Pons (tissue), 1 donor: Measurements from ENCODE around the gene PLAC8.
"Not testable (repeated sequence)": the region's sequence is repeated elsewhere in the genome, so short reads cannot be mapped to it uniquely, and the experiment has no call there.

Experiments
- DNase-seq: peaks from one replicate; pipeline ENCODE4 v3.0.0-alpha.2; 2016; ENCODE audit warnings: low spot score

PLAC8 gene

DNA sequence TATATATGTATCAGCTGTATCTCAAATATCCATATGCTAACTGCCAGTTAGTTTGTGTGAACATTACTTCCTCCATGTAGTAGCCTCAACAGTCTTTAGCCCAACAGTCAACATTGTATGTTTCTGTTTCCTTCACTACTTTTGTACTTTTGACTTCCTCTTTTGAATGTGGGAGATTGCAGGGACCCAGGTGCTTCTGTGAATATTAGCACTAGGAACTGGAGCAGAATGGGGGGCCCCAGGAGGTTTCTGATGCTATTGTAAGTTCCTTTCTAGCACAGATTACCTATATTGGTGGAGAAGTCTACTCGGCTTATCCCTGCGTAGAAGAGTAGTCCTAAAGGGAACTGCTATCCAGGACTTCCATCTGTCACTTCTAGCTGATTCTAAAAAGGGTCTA is 2.3 kb downstream of the PLAC8 start:
- peak; percentile 53 for DNase-seq

DNA sequence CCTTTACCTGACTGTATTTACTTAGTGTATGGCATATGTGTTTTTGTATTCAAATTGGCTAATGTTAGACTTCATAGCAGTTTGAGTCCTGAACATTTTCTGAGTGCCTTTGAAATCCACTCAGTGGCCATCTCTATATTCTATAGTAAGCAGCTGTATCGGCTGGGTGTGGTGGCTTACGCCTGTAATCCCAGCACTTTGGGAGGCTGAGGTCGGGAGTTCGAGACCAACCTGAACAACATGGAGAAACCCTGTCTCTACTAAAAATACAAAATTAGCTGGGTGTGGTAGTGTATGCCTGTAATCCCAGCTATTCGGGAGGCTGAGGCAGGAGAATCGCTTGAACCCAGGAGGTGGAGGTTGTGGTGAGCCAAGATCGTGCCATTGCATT is 2.8 kb downstream of the PLAC8 start:
- DNase-seq = not testable (repeated sequence)

DNA sequence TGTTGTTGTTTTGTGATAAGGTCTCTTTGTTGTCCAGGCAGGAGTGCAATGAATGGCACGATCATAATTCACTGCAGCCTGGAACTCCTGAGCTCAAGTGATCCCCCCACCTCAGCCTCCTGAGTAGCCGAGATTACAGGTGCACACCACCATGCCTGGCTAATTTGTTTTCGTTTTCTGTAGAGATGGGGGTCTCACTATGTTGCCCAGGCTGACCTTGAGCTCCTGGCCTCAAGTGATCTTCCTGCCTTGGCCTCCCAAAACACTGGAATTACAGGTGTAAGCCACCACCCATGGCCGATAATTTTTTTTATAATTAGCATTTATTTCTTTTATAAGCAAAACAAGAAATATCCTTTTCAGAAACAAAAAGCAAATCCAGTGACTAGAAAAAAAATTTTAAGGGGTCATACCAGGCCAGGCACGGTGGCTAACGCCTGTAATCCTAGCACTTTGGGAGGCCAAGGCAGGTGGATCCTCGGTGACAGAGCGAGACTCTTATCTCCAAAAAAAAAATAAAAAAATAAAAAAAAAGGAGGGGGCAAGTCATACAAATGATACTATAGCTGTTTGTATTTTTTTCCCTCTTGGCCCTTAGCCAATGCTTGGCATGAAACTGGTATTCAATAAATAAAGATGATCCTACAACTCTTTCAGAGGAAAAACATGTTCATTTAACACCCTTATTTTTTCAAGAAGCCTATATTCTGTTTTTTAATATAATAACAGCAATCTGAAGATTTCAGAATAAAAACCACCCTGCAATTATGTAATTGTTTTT is 3.4 kb downstream of the PLAC8 start:
- no peak for DNase-seq

DNA sequence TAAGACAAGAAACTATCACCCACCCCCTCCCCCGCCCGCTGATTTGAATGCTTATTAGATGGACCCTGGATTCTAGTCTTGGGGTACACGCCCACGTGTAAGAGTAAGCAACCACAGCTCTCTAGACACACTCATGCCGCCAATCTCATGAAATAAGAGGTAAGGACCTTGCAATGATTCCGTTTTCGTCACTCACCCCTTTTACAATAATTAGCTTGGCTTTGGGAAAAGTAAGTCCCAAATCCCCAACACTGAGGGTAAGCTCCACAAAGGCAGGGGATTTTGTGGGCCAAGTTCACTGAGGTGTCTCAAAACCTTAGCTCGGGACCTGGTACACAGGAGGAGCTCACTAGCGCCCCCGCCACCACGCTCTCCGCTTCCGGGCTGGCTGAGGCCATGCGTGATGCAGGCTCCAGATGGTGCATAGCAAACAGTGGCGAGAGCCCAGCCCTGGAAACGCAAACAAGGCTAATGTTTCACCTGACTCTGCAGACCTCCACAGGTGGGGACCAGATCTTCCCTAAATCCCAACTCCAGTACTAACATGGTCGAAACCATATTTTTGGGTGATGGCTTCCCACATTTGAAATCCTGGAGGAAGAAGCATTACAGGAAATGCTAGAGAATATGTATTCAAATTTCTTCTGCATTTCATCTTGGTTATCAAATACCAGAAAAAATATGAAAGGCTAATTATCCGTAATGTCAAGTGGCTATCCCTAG is 4.1 kb downstream of the PLAC8 start:
- DNase-seq = peak; percentile 72

DNA sequence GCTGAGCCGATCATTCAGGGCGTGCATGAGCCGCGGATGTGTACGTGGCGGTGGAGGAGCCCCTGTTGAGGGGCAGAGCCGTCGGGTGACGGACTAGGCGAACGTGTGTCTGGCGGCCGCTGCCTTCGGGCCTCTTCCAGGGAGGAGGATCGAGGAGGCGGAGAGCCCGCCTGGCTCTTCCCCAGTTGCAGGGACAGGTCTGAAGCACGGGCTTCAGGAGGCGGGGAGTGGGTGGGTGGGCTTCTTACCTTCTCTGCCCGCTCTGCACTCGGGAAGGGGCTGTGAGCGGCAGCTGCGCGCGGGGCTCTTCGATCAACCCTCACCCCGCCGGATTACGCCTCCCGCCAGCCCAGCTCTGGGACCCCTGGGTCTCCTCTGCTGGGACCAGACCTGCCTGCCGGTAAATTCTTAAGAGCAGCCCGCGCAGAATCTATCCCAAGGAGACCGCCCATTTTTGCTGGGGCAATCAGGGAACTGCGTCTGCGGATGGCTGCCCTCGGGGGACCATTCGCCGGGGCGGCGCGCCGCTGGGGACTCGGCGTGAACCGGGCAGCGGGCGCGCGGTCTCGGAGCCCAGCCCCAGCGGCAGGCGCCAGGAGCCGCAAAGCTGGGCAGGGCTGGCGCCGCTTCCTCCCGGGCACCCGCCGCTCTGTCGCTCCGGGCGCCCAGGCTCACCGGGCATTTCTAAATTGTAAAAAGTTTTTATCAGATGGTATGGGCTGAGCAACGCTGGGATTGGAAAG is 4.9 kb downstream of the PLAC8 start:
- no peak for DNase-seq

DNA sequence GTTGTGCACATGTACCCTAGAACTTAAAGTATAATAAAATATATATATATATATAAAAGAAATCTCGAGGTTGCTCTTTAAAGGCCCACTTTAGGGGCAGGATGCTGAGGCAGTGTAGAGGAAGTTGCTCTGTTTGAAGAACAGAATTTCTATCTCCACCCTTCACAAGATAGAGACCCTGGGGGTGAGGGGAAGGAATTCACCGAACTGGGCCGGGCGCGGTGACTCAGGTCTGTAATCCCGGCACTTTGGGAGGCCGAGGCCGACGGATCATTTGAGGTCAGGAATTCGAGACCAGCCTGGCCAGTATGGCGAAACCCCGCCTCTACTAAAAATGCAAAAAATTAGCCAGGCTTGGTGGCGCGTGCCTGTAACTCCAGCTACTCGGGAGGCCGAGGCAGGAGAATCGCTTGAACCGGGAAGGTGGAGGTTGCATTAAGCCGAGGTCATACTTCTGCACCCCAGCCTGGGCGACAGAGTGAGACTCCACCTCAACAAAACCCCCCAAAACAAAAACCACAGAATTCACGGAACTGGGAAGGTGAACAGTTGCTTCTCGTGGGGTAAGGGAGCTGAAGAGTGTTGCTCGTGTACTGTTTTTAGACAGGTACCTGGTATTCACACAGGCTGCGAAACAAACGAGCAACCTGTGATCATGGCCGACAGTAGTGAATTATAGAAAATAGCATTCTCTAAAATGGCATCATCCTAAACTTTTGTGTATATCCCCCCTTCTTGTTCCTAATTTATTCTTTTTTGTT is 6.2 kb downstream of the PLAC8 start:
- no peak for DNase-seq

DNA sequence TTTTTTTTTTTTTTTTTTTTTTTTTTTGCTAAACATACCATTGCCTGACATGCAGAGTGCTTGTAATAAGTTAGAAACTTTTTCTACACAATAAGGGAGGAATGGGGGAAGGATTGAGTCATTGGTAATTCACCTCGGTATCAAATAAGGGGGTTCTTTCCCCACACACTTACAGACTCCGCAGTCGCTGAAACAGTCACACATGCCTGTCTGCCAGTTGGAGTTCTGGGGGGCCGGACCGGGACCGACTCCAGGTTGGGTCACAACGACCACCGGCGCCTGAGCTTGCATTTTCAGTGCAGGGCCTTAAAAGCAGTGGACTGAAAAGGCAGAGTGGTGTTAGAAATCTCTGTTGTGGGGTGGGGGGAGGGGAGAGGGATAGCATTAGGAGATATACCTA is 6.9 kb downstream of the PLAC8 start:
- no peak for DNase-seq

DNA sequence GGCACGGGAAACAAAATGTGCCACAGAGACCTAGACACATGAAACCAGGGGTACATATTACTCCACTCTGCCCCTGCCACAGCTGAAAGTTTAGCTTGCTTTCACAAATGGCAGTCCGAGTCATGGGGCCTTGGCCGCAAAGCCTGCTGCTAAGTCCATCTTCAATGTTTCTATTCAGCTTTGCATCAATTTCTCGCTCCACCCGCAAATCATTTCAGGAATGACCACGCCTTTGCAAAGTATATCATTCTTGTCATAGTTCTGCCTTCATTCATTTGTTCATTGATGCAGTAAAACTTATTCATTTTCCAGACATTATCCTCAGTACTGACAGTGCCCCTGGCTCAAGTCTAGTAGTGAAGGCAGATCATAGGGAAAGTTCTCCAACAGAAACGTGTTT is 9.5 kb downstream of the PLAC8 start:
- no peak for DNase-seq

DNA sequence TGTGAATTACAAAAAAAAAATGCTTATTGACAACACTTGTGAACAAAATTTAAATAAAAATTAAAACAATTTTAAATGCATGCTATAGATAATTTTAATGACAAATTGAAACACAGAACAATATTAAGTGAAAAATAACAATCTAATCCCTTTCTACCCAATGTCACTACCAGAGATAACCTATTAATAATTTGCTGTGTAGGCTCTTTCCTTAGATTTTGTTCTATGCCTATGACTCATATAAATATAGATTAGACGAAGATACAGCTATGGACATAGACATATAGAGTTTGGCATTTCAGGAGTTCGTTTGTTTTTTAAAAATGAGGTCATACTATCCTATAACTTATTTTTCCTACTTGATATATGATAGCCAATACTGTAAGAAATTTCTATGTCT is 18.1 kb downstream of the PLAC8 start:
- no peak for DNase-seq

DNA sequence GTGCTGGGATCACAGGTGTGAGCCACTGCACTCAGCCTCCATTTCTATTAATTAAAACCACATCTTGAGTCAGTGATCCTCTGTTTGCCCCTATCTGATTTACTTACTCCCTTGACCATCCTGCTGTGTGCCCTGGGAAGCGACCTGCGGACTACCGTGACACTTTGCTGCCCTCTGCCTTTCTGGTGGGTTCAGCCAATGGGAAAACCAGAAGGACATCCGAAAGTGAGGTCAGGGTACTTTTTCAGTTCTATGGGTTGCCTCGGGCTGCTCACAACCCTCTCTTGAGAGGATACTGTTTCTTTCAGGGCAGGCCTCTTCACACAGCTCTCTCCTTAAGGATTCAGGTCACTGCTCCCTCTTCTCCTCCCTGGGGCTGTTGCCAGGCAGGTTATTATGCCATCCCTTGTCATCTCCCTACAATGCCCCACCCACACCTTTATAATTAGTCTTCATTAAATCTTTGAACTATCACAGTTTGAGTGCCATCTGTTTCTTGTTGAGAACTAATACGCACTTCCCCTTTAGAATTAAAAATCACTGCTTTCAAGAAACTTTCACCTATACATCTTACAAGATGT is 21.4 kb downstream of the PLAC8 start:
- DNase-seq = no peak

DNA sequence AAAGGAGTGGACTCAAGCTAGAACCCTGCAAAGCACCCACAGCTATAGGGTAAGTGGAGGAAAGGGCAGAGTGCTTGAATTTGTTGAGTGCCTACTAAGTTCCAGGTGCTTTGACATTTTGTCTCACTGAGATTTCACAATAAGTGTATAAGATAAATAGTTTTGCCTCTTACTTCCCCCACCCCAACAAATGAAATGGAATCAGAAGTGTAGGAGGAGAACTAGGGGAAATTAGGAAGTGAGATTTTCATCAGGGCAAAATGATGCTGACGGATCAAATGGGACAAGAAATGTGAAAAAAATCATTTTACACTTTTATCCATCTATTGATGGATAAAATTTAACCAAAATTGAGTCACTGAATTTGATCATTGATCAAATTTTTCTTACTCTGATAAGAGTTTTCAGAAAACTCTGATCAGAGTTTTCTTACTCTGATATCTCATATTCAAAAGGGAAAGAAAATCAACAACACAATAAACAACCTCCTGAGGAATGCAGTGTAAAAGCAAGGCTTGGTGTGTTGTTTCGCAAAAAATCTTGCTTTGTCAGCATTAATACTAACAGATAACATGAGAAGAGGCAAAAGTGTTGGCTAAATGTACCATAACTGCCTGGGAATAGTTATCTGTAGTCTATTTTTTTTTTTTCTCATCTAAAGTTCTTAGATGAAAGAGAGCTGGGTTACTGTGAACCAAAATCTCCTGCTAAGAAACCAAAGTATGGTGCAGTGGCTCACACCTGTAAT is 24.9 kb downstream of the PLAC8 start:
- DNase-seq = no peak

DNA sequence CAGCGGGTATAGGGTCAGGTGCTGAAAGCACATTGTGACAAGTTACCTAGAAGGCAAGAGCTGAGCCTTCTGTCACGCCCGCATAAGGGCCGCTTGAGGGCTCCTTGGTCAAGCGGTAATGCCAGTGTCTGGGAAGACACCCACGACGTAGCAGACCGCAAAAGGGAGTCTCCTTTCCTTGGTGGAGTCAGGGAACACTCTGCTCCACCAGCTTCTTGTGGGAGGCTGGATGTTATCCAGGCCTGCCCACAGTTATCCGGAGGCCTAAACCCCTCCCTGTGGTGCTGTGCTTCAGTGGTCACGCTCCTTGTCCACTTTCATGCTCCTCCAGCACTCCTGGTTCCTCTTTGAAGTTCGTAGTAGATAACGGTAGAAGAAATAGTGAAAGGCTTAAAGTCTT is 29.6 kb downstream of the PLAC8 start:
- DNase-seq = not testable (repeated sequence)

DNA sequence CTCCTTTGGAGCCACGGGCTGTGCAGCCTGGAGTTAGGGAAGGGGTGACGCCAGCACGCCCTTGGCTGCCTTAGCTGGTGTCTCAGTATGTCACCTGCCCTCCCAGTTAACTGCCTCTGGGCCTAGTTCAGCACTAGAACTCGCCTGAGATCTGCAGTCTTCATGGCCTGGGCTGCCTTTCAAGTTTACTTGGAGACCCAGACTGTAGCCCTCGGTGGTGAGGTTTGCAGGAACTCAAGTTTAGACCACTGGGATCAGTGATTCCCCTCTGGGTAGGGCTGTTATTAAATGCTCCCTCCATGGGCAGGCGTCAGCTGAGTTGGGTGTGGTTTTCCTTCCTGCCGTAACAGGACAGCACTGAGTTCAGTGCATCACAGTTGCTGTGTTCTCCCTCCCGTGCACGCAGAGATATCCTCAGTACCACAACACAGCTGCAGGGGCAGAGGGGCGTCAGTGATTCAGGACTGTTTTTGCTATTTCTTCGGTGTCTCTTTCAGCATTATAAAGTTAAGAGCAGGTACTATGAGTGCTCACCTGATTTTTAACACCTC is 30.5 kb downstream of the PLAC8 start:
- DNase-seq = no peak

DNA sequence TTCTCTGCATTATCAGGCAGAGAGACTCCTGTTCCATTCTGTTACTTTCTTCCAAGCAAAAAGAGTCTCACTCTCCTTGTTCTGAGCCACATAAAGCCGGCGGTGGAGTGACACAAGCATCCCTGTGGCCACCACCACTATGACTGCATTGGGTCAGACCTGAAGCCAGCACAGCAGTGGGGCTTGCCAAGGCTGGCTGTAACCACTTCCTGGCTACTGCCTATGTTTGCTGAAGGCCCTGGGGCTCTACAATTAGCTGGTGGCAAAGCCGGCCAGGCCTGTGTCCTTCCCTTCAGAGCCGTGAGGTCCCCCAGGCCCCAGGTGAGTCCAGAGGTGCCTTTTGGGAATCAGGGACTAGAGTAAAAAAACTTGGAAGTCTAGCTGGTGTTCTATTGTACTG is 31.8 kb downstream of the PLAC8 start:
- DNase-seq = no peak

DNA sequence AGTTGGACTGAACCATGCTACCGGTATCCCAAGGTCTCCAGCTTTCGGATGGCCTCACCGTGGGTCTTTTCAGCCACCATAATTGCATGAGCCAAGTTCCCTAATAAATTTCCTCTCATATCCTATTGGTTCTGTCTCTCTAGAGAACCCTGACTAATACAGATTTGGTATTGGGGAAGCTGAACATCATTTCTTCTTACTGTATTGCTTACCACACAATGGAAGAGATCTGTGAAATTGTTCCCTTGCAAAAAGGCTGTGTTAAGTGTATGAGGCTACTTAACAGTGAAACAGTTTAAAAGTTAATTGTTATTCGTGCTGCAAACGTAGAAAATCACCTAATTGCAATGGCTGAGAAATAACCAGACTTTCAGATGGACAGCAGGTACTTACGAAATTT is 34.0 kb downstream of the PLAC8 start:
- no peak for DNase-seq

DNA sequence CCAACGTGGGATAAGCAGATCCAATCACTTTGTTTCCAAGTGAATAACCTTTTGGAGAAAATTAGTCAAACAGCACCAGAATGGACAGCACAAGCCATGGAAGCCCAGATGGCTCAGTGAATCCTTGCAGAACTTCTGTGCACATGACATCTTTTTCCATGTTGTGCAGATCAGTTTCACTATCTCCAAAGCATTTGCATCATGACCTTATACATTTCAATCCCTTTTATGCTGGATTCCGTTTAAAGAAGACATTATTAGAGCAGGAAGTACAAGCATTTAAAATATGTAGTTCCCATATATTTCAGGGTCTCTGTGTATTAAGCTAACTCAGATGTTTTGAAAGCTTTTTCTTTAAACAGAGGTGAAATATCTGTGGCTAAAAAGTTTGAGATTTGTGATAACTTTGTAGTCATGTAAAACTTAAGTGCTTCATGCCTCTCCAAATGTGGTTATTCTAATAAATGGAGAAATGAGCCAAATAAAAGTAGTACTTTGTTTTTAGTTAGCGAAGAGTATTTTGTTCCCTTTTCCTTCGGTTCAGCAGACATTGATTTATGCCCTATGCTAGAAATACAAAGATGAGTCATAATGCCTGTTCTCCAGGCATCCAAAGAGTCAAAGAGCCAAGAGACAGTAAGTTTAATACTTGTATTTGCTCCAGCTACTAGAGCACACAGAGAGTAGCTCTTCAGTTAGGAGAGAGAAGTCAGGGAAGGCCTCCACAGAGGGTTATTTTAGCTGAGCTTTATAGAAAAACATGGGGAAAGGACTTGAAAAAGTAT is 39.0 kb downstream of the PLAC8 start:
- no peak for DNase-seq

DNA sequence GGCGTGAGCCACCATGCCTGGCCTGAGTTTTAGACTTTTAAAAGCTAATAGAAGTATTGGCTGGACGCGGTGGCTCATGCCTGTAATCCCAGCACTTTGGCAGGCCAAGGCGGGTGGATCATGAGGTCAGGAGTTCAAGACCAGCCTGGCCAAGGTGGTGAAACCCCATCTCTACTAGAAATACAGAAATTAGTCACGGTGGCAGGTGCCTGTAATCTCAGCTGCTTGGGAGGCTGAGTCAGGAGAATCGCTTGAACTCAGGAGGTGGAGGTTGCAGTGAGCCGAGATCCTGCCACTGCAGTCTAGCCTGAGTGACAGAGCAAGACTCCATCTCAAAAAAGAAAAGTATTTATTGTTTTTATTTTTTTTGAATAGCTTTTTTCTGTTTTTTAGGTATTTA is 39.7 kb downstream of the PLAC8 start:
- DNase-seq = not testable (repeated sequence)

DNA sequence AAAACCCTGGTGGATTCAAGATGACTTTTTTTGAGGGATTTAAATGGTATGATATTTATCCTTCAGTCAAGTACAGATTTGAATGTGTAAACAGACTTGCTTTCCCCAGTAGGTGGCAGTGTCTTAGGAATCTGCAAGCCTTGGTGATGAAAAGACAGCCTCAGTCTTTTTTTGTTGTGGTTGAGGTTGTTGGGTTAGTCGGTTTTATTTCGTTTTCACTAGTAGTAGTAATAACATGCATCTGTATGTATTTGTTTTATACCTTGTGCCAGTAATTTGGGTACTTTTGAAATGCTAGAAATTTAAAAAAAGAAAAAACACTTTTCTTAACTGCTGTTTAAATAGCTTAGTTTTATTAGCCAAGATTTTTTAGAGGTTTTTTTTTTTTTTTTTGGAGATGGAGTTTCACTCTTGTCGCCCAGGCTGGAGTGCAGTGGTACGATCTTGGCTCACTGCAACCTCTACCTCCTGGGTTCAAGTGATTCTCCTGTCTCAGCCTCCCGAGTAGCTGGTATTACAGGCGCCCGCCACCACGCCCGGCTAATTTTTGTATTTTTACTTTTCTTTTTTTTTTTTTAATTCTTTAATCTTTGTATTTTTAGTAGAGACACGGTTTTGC is 40.3 kb downstream of the PLAC8 start:
- peak; percentile 86 for DNase-seq

DNA sequence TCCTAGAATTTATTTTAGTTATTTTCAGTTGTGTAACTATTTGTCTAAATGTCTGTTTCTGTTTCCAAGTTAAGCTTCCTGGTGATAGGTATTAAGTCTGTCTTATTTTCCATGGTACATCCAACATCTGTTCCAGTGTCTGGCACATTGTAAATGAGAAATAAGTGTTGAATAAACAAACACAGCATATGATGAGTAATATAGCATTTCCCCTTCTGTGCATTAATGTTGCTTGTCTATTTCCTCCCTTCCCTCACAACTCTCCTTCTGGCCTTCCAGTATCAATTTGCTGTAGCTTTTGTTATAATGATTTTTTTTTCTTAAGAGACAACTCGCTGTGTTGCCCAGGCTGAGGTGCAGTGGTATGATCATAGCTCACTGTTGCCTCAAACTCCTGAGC is 43.4 kb downstream of the PLAC8 start:
- no peak for DNase-seq
